NCI-H2196 treated with DMSO at 0.1 percent for 48 hours (cell line): ENCODE data around the gene HHIP.

Experiments
- DNase-seq: peaks from one replicate; lab custom pipeline; 2025; ENCODE audit not compliant: unreplicated experiment; lab: John Stamatoyannopoulos, UW

Gene HHIP

DNA sequence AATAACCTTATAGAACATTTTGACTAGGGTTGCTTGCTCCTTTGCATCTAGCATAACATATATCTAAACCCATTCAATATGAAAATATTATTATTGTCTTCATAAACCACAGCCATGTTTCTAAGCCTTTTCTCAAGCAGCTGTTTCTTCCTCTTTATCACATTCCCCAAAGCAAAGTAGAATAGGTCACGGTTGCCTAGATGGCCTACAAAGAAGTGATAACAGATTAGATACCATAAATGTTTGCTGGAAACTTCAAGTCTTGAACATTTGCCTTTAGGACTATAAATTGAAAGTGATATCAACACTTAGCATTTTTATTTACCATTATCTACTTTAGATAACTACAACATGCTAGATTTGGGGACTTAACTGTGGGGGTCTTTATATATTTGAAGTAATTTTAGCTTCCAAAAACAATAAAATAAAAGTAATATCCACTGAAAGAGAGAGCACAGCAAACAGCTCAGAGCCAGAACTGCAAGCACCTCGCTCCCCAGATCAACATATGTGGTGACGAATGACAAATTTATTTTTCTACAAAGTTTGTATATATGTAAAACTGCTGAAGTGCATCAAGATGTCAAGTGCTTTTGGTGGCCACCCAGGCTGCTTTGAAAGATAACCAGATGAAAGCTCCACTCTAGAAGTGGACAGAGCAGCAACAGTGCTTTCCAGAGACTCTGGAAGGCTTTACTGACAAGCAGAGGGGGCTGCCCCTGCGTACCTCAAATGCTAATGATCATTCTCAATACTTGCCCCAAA lies 8.0 kb downstream of the HHIP start:
- DNase-seq: no peak

GRCh38 chr4:144655491-144655890 lies 9.5 kb downstream of the HHIP start:
- DNase-seq: no peak

DNA sequence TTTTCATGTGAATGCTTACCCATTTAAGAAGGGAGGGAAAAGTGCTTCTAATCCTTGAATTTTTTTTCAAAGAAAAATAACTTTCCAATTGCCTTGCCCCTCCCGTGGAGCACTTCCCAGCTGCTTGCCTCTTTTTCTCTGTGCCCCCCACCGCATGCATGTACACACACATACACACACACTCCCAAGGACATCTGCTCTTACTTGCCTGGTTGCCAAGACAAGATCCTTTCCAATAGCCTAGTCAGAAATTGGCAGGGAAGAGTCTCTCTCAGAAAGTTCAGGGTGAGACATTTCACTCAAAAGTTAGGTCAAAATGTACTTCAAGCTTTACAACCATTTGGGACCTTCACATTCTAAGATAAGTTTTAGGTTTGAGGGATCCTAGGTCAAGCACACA lies 10.9 kb downstream of the HHIP start:
- no peak for DNase-seq

GRCh38 chr4:144658015-144658567 lies 12.1 kb downstream of the HHIP start:
- DNase-seq: no peak

- DNase-seq: no peak
Observed at GRCh38 chr4:144658903-144659302, 12.9 kb downstream of the HHIP start.

DNA sequence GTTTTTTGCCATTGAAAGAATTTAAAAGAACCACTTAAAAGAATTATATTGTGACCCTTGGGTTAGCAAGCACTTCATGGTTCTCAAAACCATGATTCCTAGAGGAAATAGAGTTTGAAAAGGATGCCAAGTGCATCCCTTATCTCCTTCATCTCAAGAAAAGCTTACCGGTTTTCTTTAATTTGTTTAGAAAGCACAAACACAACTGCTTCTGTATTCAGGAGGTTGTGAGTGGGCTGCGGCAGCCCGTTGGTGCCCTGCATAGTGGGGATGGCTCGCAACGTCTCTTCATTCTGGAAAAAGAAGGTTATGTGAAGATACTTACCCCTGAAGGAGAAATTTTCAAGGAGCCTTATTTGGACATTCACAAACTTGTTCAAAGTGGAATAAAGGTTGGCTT lies 13.5 kb downstream of the HHIP start:
- DNase-seq: no peak

DNA sequence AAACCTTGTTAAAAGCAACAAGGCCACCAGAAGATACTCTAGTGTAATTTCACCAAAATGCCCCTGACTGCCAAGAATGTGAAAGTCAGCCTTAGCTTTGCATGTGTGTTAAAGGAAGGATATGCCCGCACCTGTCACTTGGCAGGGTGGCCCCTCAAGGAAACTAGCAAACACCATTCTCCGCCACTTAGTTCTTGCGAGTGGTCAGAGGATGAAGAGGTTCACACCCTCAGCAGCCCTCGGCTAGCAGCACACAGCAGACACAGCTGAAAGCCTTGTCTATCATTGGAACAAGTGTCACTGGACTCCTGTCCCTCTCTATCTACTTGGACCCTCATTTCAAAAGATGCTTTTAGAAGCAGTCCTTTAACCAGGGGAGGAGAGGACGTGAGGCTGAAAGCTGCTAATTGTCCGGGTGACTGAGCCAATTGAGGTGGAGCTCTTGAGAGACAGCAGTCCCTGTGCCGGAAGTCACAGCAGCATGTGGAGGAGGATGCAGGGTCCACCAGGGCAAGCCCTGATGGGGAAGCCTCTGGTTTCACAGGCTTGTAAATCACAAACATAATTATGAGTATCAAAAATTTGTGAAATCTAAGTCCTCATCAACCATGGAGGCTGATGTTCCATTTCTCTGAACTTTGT lies 18.0 kb downstream of the HHIP start:
- no peak for DNase-seq

- no peak for DNase-seq
Observed at GRCh38 chr4:144666539-144667175, 20.7 kb downstream of the HHIP start.

- DNase-seq: no peak
Observed at GRCh38 chr4:144667500-144667899, 21.5 kb downstream of the HHIP start.

DNA sequence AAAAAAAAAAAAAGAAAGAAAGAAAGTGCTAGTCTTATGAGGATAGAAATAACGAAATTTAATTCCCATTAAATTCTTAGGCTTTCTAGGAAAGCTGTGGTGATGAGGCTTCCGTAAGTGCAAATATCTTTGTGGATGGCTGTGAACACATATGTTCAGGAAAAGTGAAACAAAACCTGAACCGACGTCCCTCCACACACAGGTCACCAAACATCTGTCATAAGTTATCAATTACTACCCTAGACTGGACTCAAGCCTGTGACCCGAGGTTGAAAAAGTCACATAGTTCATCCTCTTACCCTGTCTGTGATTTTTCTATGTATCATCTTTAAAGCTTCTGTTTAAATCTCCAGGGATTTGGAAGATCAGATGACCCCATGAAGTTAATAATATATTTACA lies 24.8 kb downstream of the HHIP start:
- DNase-seq: no peak

- DNase-seq: no peak
Observed at GRCh38 chr4:144674711-144675110, 28.8 kb downstream of the HHIP start.

GRCh38 chr4:144681806-144682205 lies 35.9 kb downstream of the HHIP start:
- DNase-seq: no peak

DNA sequence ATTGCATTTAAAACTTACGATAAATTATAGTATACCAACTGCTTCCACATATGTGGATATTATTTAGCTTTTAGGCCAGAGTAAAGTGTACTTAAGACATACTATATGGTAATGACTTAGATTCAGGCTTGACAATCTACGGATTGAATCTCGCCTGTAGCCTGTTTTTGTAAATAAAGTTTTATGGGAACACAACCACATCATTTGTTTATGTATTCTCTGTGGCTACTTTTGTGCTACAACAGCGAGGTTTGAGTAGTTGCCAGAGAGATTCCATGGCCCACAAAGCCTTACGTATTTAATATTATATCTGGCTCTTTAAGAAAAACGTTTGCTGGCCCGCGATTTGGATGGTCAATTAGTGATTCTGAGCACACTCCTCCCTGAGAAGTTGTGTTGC lies 37.6 kb downstream of the HHIP start:
- DNase-seq: no peak

DNA sequence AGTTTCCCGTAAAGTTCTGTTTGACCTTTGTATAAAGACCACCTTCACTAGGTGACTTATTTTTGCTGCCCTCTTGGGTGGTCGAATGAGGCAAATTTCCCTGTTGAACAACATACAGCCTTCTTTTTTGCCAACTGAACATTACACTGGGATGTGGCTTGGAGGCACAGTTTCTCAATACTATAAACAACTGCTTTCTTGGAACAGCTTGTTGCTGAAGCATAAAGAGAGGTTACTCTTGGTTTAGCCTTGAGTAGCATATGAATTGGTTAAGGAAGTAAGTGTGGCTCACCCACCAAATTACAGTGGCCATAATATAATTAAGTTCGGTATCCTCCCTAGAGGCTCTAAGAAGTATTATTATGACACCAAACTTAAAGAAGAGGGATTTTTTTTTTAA lies 40.0 kb downstream of the HHIP start:
- DNase-seq: no peak

GRCh38 chr4:144686921-144687320 lies 41.0 kb downstream of the HHIP start:
- no peak for DNase-seq

DNA sequence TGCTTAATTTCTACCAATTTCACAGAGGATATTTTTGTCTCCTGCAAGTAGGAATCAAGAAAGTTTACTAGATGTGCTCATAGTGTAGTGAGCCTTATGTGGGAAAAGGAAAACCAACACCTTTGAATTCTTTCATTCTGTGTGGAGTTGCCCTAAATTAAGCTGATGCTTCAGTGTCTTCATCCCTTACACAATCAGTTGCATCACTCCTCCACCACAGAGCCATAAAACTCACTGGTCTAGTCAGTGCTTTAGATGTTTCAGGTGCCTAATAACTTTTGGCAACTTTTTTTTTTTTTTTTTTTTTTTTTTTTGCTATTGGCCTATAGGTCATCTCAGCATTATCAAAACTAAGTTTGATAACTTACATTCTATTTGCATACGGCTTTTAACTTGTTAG lies 41.5 kb downstream of the HHIP start:
- DNase-seq: no peak

DNA sequence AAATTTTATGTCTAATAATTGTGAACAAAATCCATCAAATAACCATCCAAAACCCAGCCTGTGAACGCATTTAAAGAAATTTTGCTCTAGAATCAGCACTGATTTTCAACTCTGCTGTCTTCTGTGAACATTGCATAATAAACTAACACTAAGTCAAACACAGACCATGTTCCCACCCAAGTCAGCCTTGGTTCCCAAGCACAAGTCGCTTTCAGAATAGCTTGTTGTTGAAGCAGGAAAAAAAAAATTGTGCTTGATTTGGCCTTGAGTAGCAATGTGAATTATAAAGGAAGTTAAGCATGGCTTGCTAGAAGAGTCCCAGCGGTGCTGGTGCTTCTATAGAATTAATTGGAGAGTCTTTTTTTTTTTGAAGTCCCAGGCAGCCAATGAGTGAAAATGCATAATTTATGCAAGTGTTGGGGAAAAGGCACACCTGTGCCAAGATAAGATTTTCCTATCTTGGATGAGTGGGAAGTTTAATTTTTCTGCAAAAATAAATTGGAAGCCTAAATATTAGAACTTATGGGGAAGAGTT lies 42.1 kb downstream of the HHIP start:
- DNase-seq: no peak

- DNase-seq: no peak
Observed at GRCh38 chr4:144689125-144689524, 43.2 kb downstream of the HHIP start.

- no peak for DNase-seq
Observed at GRCh38 chr4:144695721-144696120, 49.8 kb downstream of the HHIP start.

GRCh38 chr4:144696376-144696775 lies 50.4 kb downstream of the HHIP start:
- no peak for DNase-seq

GRCh38 chr4:144699565-144699964 lies 53.6 kb downstream of the HHIP start:
- DNase-seq: no peak
